GM10266 (cell line): Measurements from ENCODE around the gene TXNDC5.

Experiments
- DNase-seq: peaks from one replicate; pipeline ENCODE4 v3.0.0; 2012; ENCODE audit errors: extremely low spot score
- TF ChIP-seq, protein P1 (sequence below): IDR thresholded peaks from 2 replicates; pipeline ENCODE4 v1.5.1; 2012; ENCODE audit warnings: mild to moderate bottlenecking, low read depth; ENCODE audit not compliant: control insufficient read depth, insufficient read depth; ENCODE audit errors: missing control alignments

TXNDC5 gene

GRCh38 chr6:7833751-7834070 lies 76.9 kb downstream of the TXNDC5 start:
- TF ChIP-seq, protein P1, sequence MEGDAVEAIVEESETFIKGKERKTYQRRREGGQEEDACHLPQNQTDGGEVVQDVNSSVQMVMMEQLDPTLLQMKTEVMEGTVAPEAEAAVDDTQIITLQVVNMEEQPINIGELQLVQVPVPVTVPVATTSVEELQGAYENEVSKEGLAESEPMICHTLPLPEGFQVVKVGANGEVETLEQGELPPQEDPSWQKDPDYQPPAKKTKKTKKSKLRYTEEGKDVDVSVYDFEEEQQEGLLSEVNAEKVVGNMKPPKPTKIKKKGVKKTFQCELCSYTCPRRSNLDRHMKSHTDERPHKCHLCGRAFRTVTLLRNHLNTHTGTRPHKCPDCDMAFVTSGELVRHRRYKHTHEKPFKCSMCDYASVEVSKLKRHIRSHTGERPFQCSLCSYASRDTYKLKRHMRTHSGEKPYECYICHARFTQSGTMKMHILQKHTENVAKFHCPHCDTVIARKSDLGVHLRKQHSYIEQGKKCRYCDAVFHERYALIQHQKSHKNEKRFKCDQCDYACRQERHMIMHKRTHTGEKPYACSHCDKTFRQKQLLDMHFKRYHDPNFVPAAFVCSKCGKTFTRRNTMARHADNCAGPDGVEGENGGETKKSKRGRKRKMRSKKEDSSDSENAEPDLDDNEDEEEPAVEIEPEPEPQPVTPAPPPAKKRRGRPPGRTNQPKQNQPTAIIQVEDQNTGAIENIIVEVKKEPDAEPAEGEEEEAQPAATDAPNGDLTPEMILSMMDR, result no peak
- DNase-seq, result no peak

DNA sequence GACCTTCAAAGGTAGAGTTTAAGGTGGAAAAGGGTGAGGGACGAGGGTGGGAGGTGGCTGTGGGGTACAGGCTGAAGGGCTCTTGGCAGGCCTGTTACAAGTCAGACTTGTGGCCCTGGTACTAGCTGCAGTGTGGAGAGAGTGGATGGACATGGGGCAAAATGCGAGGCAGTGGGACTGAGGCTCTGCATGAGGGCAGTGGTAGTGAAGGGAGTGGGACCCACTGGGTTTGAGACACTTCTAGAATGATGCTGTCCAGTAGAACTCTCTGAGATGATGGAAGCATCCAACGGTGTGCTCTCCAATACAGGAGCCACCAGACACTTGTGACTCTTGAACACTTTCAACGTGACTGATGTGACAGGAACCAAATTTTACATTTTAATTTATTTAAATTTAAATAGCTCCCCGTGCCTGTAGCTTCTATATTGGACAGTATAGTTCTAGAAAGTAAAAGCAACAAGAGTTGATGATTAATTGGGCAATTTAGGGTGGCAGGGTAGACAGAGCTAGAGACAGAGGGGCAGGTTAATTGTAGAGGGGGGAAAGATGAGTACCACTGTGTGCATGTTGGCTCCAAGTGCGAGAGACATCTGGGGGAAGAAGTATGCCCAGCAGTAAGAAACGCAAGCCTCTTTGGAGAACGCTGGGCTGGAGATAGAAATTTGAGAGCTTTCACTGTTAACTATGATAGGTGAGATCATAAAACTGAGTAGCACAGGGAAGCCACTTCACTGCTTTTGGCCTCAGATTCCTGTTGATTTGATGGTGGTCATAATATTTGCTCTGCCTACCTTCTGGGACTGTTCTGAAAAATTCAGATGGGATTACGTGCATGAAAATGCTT lies 77.5 kb downstream of the TXNDC5 start:
- TF ChIP-seq, protein P1, result no peak
- DNase-seq, result no peak
